Adrenal gland (tissue), 12 donors: ENCODE results near the gene MAEA. TPM values are rescaled to one million over a fixed set of nuclear protein-coding genes. Genes with fewer than 3 reads are reported as not detected.
"Not testable (repeated sequence)": the region's sequence is repeated elsewhere in the genome, so short reads cannot be mapped to it uniquely, and the experiment has no call there.

Experiments used
- DNase-seq, 7 donors: peaks; one replicate each; pipeline ENCODE4 v3.0.0-alpha.2; 2019 to 2020
- H3K27ac ChIP-seq, 5 donors: fragments of 200-600 bp; sonication (generic) in 4 of 5; 1 replicate in 3 of 5; 2 replicates in 2 of 5; pipeline versions ENCODE4 v1.5.1 to v1.8.0; 2016 to 2020; ENCODE audit warnings: mild to moderate bottlenecking in 1 of 5
- H3K27me3 ChIP-seq: fragments of 200-600 bp; 2 replicates; pipeline ENCODE4 v1.8.0; 2021
- H3K36me3 ChIP-seq, 2 donors: fragments of 200-600 bp; replicated peaks in 1 of 2; 1 replicate in 1 of 2; 2 replicates in 1 of 2; pipeline versions ENCODE4 v1.5.1 to v1.8.0; 2018 to 2022
- H3K4me1 ChIP-seq, 2 donors: fragments of 200-600 bp; replicated peaks in 1 of 2; 1 replicate in 1 of 2; 2 replicates in 1 of 2; pipeline versions ENCODE4 v1.5.1 to v1.8.0; 2018 to 2021
- H3K4me3 ChIP-seq, 4 donors: fragments of 200-600 bp; sonication (generic) in 3 of 4; one replicate each; pipeline ENCODE4 v1.5.1; 2016 to 2018
- H3K9me3 ChIP-seq, 3 donors: fragments of 200-600 bp; sonication (generic) in 1 of 3; replicated peaks in 1 of 3; 1 replicate in 2 of 3; 2 replicates in 1 of 3; pipeline versions ENCODE4 v1.5.1 to v1.8.0; 2016 to 2021
- POLR2A ChIP-seq, 2 donors: fragments of 450-650 bp; IDR thresholded peaks; one replicate each; pipeline ENCODE4 v1.6.1; 2017; ENCODE audit warnings: antibody characterized with exemption in 2 of 2, mild to moderate bottlenecking in 2 of 2, moderate library complexity in 1 of 2
- WGBS, 4 donors: extraction: QIAGEN DNeasy Blood & Tissue Kit in 2 of 4; methylation state at CpG; one replicate each; pipeline versions ENCODE4 v1.1.5 to v1.1.7; 2013 to 2017; 5-methylcytosine and 5-hydroxymethylcytosine counted together
- intact Hi-C, 2 donors: fragments of 100-400 bp; cut with DNase I; formaldehyde crosslinking; loops; one replicate each; pipeline versions ENCODE4 v1.14.1 to v1.15.0; 2022 to 2023
- polyA plus RNA-seq, 3 donors: library from polyadenylated mRNA; stranded (reverse); fragments of 200-250 nt in 2 of 3; fragments of 350-450 nt in 1 of 3; fragmentation: Illumina TruSeq in 1 of 3; extraction: RNeasy Lipid Tissue Mini Kit (QIAGEN cat#74804) in 1 of 3; gene quantifications; one replicate each; pipeline ENCODE4 v1.2.3, GENCODE V29; 2013 to 2014
- total RNA-seq, 9 donors: library from RNA; depleted of rRNA in 4 of 9; stranded (reverse); fragments of >200 nt in 4 of 9; fragments of 120-200 nt in 1 of 9; fragmentation: NEBNext Ultra II Directional in 1 of 9; extraction: Animal tissue kit (Norgen Biotek cat#: 25700) in 1 of 9; gene quantifications; one replicate each; pipeline versions ENCODE4 v1.1.0 to v1.2.4, GENCODE V29; 2013 to 2023
- TF ChIP-seq, protein P1 (sequence below), 6 experiments: fragments of 450-650 bp in 4 of 6; fragments of 200-600 bp in 2 of 6; sonication (generic) in 1 of 6; IDR thresholded peaks; 1 replicate in 5 of 6; 2 replicates in 1 of 6; pipeline versions ENCODE4 v1.5.1 to v1.8.0; 2016 to 2021; ENCODE audit warnings: antibody characterized with exemption in 6 of 6, mild to moderate bottlenecking in 2 of 6, moderate library complexity in 1 of 6
- donor health status: healthy with polysubstance abuse.
- donor health status: Bipolar disorder and iron deficiency.
- donor health status: DM: yes; HTN: yes; CAD: no.
- donor health status: DM: no; HTN: no; CAD: no.
- donor health status: DM: no; HTN: no; CAD: no.
- donor health status: DM: yes; HTN: yes; CAD: no.

The MAEA gene
- total and polyA plus RNA-seq, 12 donors = 35.6 to 103 (median 75.1) TPM

DNA sequence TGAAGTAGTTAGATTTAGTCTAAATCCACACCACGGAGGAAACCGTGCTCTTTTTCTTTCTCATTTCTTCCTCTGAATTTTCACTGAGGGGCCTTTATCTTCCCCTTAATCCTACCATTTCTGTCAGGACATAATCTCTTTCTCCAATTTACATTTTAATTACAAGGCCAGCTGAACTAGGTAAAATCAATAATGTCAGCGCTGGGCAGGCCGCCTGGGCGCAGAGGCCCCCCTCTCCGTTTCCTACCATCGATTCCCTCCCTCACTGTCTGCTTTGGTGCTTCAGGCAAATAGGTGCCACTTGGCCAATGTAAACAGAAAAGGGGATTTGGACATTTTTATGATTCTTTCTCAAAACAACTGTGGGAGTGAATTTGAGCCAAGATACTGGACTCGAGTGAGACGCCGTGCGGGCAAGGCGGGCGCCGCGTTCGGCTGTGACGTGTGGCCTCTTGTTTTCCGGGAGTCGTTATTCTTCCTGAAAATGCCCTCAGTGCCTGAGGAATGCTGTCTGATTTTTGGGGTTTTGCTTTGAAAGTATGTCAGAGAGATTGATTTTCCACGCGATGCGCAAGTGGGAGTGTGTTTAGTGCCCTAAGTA lies 79.9 kb downstream of the MAEA start:
- no peak for TF ChIP-seq POLR2A (IDR thresholded peaks at IDR 0.05)
- TF ChIP-seq, protein P1, sequence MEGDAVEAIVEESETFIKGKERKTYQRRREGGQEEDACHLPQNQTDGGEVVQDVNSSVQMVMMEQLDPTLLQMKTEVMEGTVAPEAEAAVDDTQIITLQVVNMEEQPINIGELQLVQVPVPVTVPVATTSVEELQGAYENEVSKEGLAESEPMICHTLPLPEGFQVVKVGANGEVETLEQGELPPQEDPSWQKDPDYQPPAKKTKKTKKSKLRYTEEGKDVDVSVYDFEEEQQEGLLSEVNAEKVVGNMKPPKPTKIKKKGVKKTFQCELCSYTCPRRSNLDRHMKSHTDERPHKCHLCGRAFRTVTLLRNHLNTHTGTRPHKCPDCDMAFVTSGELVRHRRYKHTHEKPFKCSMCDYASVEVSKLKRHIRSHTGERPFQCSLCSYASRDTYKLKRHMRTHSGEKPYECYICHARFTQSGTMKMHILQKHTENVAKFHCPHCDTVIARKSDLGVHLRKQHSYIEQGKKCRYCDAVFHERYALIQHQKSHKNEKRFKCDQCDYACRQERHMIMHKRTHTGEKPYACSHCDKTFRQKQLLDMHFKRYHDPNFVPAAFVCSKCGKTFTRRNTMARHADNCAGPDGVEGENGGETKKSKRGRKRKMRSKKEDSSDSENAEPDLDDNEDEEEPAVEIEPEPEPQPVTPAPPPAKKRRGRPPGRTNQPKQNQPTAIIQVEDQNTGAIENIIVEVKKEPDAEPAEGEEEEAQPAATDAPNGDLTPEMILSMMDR (IDR thresholded peaks at IDR 0.05) = no peak
- peak in 1 of 7 donors; percentile 4 for DNase-seq
- H3K4me1 ChIP-seq = no peaks in the 10 kb centered on the region
- no peaks in the 10 kb centered on the region for H3K9me3 ChIP-seq
- H3K27ac ChIP-seq = no peak overlapping the region
- peaks cover 0 to 5% of the 10 kb centered on the region in 2 donors for H3K36me3 ChIP-seq
- 88 to 93% (median 93%) methylated on average over 22 of the region's 22 CpGs for WGBS, 4 donors
- intact Hi-C loops = loop anchor here in 1 of 2 donors (5.0 kb wide), 1 partner anchor 148 kb away; no protein-coding TSS in a partner anchor
- no peaks in the 10 kb centered on the region for H3K27me3 ChIP-seq
- H3K4me3 ChIP-seq = no peak overlapping the region

DNA sequence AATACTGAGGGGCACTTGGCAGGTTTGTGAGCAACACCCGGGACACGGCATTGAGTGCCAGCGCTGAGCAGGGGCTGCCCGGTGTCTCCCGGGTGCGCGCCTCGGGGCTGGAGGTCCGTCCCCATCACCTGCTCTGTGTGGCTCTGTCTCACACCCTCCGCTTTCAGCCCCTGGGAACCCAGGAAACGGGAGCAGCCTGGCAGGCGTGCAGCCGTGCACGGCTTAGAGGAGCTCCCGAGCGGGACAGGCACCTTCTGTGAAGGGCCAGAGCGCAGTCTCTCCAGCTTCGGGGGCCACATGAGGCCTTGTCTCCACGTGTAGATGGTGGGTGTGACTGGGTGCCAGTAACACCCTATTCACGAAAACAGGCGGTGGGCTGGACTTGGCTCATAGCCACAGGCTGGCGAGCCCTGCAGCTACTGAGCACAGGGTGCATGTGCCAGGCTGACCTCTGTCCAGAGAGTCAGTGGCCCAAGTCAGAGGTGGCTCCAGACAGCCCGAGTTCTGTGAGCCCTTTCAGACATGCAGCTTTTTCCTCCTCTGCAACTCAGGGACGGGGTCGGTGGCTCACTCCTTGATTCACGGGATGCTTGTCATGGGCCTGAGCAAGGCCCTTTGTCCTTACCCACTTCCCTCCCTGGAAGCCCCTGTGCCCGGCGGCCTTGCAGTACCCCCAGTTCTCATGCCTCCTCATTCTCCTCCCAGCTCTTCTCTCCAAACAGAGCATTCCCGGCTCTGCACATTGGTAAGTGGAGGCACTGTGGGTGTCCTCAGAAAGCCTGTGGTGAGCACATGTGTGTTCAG lies 80.8 kb downstream of the MAEA start:
- no peaks in the 10 kb centered on the region for H3K4me1 ChIP-seq
- H3K9me3 ChIP-seq = no peaks in the 10 kb centered on the region
- H3K4me3 ChIP-seq = no peak overlapping the region
- H3K27ac ChIP-seq = no peak overlapping the region
- H3K36me3 ChIP-seq = peaks cover 0 to 8% of the 10 kb centered on the region in 2 donors
- TF ChIP-seq POLR2A (IDR thresholded peaks at IDR 0.05) = no peak
- TF ChIP-seq, protein P1 (IDR thresholded peaks at IDR 0.05) = no peak
- 91 to 94% (median 93%) methylated on average over 16 to 29 of the region's 29 CpGs for WGBS, 4 donors
- no peaks in the 10 kb centered on the region for H3K27me3 ChIP-seq
- DNase-seq = peak in 3 of 7 donors; percentile 4 to 9 (median 7)
- intact Hi-C loops = no loop called here

DNA sequence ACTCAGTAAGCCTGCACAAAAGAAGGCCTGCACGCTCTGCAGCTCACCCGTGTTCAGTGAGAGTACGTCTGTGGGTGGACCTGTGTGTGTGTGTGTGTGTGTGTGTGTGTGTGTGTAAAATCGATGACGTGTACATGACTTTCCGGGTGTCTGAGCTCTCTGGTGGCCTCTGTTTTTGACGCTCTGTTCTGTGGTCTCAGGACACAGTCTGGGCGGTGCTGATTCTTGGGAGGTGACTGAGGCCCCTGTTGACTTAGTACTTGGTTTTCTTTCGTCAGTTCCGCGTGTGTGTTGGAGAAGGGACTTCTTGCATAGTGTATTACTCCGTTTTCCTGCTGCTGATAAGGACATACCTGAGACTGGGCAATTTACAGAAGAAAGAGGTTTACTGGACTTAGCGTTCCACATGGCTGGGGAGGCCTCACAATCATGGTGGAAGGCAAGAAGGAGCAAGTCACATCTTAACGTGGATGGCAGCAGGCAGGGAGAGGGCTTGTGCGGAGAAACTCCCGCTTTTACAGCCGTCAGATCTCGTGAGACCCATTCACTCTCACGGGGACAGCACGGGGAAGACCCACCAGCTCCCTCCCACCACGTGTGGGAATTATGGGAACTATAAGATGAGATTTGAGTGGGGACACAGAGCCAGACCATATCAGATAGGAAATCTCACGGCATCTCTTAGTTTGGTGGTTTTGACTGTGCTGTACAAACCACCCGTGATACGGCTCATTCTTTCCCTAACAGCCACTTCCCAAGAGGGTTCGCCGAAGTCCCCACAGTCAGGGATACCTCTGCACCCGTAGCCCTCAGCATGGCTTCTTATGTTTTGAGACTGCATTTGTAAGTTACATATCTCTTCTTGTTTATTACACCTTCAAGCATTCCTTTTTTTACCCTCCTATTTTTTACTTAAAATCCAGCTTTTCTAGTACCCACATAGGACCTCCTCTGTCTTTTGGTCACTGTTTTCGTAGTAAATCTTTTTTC lies 81.8 kb downstream of the MAEA start:
- Histone ChIP-seq H3K27me3 (no peaks in the 10 kb centered on the region), H3K4me3 (no peak overlapping the region), H3K36me3 (peaks cover 0 to 15% of the 10 kb centered on the region in 2 donors), H3K4me1 (no peaks in the 10 kb centered on the region), H3K9me3 (no peaks in the 10 kb centered on the region), H3K27ac (no peak overlapping the region)
- intact Hi-C loops = no loop called here
- DNase-seq = peak in 1 of 7 donors; percentile 2
- TF ChIP-seq, protein P1 (IDR thresholded peaks at IDR 0.05) = no peak
- TF ChIP-seq POLR2A (IDR thresholded peaks at IDR 0.05) = no peak
- 95 to 96% (median 96%) methylated on average over 26 to 28 of the region's 28 CpGs for WGBS, 4 donors

DNA sequence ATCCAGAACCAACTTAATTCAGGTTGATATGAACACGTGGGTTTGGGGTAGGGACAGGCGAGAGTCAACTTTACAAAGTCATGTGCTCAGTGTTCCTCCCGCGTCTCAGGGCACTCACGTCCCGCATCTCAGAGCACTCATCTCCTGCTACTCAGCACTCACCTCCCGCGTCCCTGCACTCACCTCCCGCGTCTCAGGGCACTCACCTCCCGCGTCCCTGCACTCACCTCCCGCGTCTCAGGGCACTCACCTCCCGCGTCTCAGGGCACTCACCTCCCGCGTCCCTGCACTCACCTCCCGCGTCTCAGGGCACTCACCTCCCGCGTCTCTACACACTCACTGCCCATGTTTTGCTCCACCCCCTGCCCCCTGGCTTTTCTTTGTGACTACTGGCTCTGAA lies 82.9 kb downstream of the MAEA start:
- H3K4me3 ChIP-seq, H3K27ac ChIP-seq, H3K9me3 ChIP-seq, H3K27me3 ChIP-seq, intact Hi-C loops, H3K4me1 ChIP-seq: not testable (repeated sequence)
- H3K36me3 ChIP-seq = peaks cover 0 to 11% of the 10 kb centered on the region in 2 donors
- 78 to 97% (median 91%) methylated on average over 13 to 22 of the region's 22 CpGs for WGBS, 4 donors
- DNase-seq = peak in 1 of 7 donors; percentile 11
